MCF 10A (cell line): ENCODE measurements around the gene SPINK2. TPM values are rescaled to one million over a fixed set of nuclear protein-coding genes. Genes with fewer than 3 reads are reported as not detected.

Experiments used
- BruUV-seq: library from RNA; stranded (reverse); fragments of 400-500 nt; replicated peaks from 2 replicates; lab custom pipeline; 2021; lab: Mats Ljungman, UMichigan
- CTCF ChIA-PET: fragments of 300-600 bp; sonication (Branson Sonifier 250); formaldehyde crosslinking; extraction: SDS; loops from one replicate; lab custom pipeline; 2021; ENCODE audit warnings: antibody characterized with exemption, inconsistent platforms; lab: Yijun Ruan, JAX
- POLR2A ChIA-PET: fragments of 300-600, 350-650 bp; sonication (Branson Sonifier 250); formaldehyde crosslinking; extraction: SDS; loops from one replicate; lab custom pipeline; 2020; ENCODE audit warnings: antibody characterized with exemption, inconsistent platforms; lab: Yijun Ruan, JAX
- DNase-seq: peaks from one replicate; pipeline ENCODE4 v3.0.0-alpha.2; 2018; ENCODE audit not compliant: unreplicated experiment
- H3K27ac Mint-ChIP-seq: one replicate; pipeline ENCODE4 v1.8.0; 2022; ENCODE audit warnings: mild to moderate bottlenecking, low read depth, mixed read lengths; ENCODE audit not compliant: unreplicated experiment
- H3K27me3 Mint-ChIP-seq: one replicate; pipeline ENCODE4 v1.8.0; 2022; ENCODE audit warnings: mixed read lengths; ENCODE audit not compliant: insufficient read depth, unreplicated experiment
- H3K36me3 Mint-ChIP-seq: one replicate; pipeline ENCODE4 v1.8.0; 2022; ENCODE audit warnings: mild to moderate bottlenecking, moderate library complexity, mixed read lengths; ENCODE audit not compliant: insufficient read depth, unreplicated experiment
- H3K4me1 Mint-ChIP-seq: one replicate; pipeline ENCODE4 v1.8.0; 2022; ENCODE audit warnings: mixed read lengths; ENCODE audit not compliant: insufficient read depth, unreplicated experiment
- H3K4me3 Mint-ChIP-seq: one replicate; pipeline ENCODE4 v1.8.0; 2022; ENCODE audit warnings: mild to moderate bottlenecking, moderate library complexity, mixed read lengths; ENCODE audit not compliant: unreplicated experiment
- H3K9me3 Mint-ChIP-seq: one replicate; pipeline ENCODE4 v1.8.0; 2022; ENCODE audit warnings: mixed read lengths; ENCODE audit not compliant: unreplicated experiment
- intact Hi-C: fragments of 100-400 bp; cut with micrococcal nuclease; formaldehyde crosslinking; loops from 2 replicates; pipeline ENCODE4 v1.14.1; 2022
- total RNA-seq: library from RNA; stranded (reverse); gene quantifications from 2 replicates; pipeline ENCODE4 v1.2.3, GENCODE V29; 2022
- TF ChIP-seq, protein P1 (sequence below): fragments of 200-600 bp; IDR thresholded peaks from one replicate; pipeline ENCODE4 v1.8.0; 2022; ENCODE audit warnings: antibody characterized with exemption, mild to moderate bottlenecking; ENCODE audit not compliant: unreplicated experiment

SPINK2 gene
- total RNA-seq, 1 experiment from 2014 or later = not detected

GRCh38 chr4:56817840-56818491, 3.5 kb downstream of the SPINK2 start:
- Mint-ChIP-seq H3K9me3 (no peaks in the 10 kb centered on the region), H3K36me3 (no peaks in the 10 kb centered on the region), H3K4me3 (no peak overlapping the region), H3K27ac (no peak overlapping the region), H3K4me1 (no peaks in the 10 kb centered on the region), H3K27me3 (no peaks in the 10 kb centered on the region)
- BruUV-seq = no TSS peak
- intact Hi-C loops = no loop called here
- TF ChIP-seq, protein P1, sequence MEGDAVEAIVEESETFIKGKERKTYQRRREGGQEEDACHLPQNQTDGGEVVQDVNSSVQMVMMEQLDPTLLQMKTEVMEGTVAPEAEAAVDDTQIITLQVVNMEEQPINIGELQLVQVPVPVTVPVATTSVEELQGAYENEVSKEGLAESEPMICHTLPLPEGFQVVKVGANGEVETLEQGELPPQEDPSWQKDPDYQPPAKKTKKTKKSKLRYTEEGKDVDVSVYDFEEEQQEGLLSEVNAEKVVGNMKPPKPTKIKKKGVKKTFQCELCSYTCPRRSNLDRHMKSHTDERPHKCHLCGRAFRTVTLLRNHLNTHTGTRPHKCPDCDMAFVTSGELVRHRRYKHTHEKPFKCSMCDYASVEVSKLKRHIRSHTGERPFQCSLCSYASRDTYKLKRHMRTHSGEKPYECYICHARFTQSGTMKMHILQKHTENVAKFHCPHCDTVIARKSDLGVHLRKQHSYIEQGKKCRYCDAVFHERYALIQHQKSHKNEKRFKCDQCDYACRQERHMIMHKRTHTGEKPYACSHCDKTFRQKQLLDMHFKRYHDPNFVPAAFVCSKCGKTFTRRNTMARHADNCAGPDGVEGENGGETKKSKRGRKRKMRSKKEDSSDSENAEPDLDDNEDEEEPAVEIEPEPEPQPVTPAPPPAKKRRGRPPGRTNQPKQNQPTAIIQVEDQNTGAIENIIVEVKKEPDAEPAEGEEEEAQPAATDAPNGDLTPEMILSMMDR = no peak
- DNase-seq = no peak
- CTCF ChIA-PET = interaction anchor here (0.9 to 1.0 kb wide), 2 partner anchors 12 to 18 kb away, joined by 3 read pairs; no protein-coding TSS in a partner anchor
- POLR2A ChIA-PET = no interaction called here

DNA sequence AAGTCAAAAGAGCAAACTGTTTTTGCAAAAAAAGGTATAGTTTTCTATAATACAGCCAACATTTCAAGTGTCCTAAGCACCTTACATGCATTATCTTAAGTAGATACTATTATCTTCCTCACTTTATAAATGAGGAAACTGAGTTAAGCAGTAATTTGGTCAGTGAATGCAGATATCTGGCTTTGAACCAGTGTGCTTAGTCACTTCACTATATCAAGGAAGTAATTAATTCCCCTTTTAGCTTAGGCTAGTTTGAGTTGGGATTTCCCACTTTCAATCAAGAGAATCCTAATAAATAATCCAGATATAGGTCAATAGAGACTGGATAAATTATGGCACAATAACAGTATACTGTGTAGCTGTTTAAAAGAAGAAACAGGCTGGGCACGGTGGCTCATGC, 14.8 kb downstream of the SPINK2 start:
- H3K27ac Mint-ChIP-seq = no peak overlapping the region
- DNase-seq = no peak
- intact Hi-C loops = no loop called here
- no peaks in the 10 kb centered on the region for H3K27me3 Mint-ChIP-seq
- no peaks in the 10 kb centered on the region for H3K36me3 Mint-ChIP-seq
- no TSS peak for BruUV-seq
- no peaks in the 10 kb centered on the region for H3K4me1 Mint-ChIP-seq
- no peaks in the 10 kb centered on the region for H3K9me3 Mint-ChIP-seq
- POLR2A ChIA-PET = interaction anchor here (1.2 kb wide), 1 partner anchor 338 kb away, joined by 3 read pairs; no protein-coding TSS in a partner anchor
- CTCF ChIA-PET = interaction anchor here (0.6 to 1.6 kb wide), 3 partner anchors 12 to 481 kb away, joined by 3 read pairs; no protein-coding TSS in a partner anchor
- TF ChIP-seq, protein P1 = no peak
- no peak overlapping the region for H3K4me3 Mint-ChIP-seq

DNA sequence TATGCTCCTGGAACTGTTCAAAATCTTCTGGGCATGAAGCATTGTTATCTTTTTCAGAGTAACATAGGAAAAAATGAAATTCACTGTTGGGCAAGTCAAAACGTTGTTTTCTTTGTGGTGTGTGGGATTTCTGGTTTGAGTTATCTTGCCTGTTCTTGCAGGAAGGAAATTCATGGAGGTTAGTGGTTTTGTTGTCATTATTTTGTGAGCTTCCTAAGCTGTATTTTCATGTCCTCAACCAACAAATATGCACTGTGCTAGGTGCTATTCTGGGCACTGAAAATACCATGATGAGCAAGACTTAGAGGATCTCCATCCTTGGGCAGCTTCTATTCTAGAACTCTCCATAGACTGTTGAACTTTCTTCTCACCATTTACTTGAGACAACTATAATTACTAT, 16.9 kb downstream of the SPINK2 start:
- BruUV-seq = no TSS peak
- intact Hi-C loops = loop anchor here (5.0 kb wide), 2 partner anchors 337 to 377 kb away; partner anchors contain the start of gene SRP72
- ChIA-PET POLR2A (interaction anchor here (0.7 kb wide), 1 partner anchor 368 kb away, joined by 3 read pairs; the partner anchor contains the start of gene PAICS), CTCF (interaction anchor here (0.5 to 0.8 kb wide), 6 partner anchors 9 to 379 kb away, joined by 3 to 4 read pairs (median 3); no protein-coding TSS in a partner anchor)
- Mint-ChIP-seq H3K4me3 (no peak overlapping the region), H3K36me3 (no peaks in the 10 kb centered on the region), H3K27ac (no peak overlapping the region), H3K27me3 (no peaks in the 10 kb centered on the region), H3K9me3 (no peaks in the 10 kb centered on the region), H3K4me1 (no peaks in the 10 kb centered on the region)
- TF ChIP-seq, protein P1 = no peak
- no peak for DNase-seq

DNA sequence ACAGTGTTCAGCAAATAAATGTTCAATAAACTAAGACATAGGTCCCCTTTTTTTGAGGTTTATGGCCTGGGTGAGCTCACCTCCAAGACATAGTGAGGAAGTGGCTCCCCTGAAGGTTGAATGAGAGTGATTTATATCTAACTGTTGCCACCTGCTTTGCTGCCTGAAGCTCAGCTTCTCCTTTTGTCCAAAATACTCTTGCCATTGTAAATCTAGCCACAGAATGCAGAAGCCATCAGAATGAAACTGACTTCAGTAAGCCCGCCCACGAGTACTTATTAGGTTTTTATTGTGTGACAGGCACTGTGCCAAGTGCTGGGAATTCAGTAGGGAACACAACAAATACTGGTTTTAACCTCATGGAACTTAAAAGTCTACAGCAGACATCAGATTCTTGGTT, 18.0 kb downstream of the SPINK2 start:
- H3K9me3 Mint-ChIP-seq = no peaks in the 10 kb centered on the region
- CTCF ChIA-PET = interaction anchor here (0.6 to 1.6 kb wide), 5 partner anchors 9 to 233 kb away, joined by 3 to 9 read pairs (median 4); no protein-coding TSS in a partner anchor

More for the DNA sequence above, 18.0 kb downstream of the SPINK2 start:
- TF ChIP-seq, protein P1 = no peak
- Mint-ChIP-seq H3K4me1 (no peaks in the 10 kb centered on the region), H3K4me3 (no peak overlapping the region), H3K27ac (no peak overlapping the region), H3K27me3 (no peaks in the 10 kb centered on the region), H3K36me3 (no peaks in the 10 kb centered on the region)
- BruUV-seq = no TSS peak
- DNase-seq = no peak
- intact Hi-C loops = loop anchor here (5.0 kb wide), 2 partner anchors 336 to 376 kb away; partner anchors contain the start of gene SRP72
- POLR2A ChIA-PET = no interaction called here
